HL-60 (cell line): Measurements from ENCODE around the gene ANO1.

Source experiments
- GABPA ChIP-seq: IDR thresholded peaks from 2 replicates; pipeline ENCODE4 v1.6.1; 2012; ENCODE audit warnings: low read depth
- TF ChIP-seq, protein P1 (sequence below): IDR thresholded peaks from one replicate; pipeline ENCODE4 v1.5.1; 2011; ENCODE audit warnings: low read length, control low read depth, inconsistent platforms; ENCODE audit not compliant: insufficient read depth
- TF ChIP-seq, protein P2 (sequence below): IDR thresholded peaks from 2 replicates; pipeline ENCODE4 v1.6.1; 2012; ENCODE audit warnings: low read depth; ENCODE audit not compliant: insufficient replicate concordance

DNA sequence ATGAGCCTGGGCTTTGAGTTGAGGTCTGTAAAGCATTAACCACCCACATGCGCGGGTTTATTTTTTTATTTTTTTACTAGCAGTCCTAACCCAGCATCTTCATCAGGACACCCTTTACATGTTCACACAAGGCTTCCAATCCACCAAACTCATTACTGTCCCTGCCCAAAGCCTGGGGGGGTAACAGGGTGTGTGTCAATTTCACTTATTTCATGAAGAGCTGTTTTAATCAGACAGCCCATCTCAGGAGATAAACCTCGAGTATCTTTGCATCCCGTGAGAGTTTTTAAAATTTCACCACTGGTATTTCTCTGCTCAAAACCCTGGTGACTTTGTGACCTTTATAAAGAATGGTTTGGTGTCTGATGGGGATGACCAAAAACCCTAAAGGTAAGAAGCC lies 45.6 kb downstream of the ANO1 start:
- TF ChIP-seq, protein P1, sequence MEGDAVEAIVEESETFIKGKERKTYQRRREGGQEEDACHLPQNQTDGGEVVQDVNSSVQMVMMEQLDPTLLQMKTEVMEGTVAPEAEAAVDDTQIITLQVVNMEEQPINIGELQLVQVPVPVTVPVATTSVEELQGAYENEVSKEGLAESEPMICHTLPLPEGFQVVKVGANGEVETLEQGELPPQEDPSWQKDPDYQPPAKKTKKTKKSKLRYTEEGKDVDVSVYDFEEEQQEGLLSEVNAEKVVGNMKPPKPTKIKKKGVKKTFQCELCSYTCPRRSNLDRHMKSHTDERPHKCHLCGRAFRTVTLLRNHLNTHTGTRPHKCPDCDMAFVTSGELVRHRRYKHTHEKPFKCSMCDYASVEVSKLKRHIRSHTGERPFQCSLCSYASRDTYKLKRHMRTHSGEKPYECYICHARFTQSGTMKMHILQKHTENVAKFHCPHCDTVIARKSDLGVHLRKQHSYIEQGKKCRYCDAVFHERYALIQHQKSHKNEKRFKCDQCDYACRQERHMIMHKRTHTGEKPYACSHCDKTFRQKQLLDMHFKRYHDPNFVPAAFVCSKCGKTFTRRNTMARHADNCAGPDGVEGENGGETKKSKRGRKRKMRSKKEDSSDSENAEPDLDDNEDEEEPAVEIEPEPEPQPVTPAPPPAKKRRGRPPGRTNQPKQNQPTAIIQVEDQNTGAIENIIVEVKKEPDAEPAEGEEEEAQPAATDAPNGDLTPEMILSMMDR = no peak
- TF ChIP-seq, protein P2, sequence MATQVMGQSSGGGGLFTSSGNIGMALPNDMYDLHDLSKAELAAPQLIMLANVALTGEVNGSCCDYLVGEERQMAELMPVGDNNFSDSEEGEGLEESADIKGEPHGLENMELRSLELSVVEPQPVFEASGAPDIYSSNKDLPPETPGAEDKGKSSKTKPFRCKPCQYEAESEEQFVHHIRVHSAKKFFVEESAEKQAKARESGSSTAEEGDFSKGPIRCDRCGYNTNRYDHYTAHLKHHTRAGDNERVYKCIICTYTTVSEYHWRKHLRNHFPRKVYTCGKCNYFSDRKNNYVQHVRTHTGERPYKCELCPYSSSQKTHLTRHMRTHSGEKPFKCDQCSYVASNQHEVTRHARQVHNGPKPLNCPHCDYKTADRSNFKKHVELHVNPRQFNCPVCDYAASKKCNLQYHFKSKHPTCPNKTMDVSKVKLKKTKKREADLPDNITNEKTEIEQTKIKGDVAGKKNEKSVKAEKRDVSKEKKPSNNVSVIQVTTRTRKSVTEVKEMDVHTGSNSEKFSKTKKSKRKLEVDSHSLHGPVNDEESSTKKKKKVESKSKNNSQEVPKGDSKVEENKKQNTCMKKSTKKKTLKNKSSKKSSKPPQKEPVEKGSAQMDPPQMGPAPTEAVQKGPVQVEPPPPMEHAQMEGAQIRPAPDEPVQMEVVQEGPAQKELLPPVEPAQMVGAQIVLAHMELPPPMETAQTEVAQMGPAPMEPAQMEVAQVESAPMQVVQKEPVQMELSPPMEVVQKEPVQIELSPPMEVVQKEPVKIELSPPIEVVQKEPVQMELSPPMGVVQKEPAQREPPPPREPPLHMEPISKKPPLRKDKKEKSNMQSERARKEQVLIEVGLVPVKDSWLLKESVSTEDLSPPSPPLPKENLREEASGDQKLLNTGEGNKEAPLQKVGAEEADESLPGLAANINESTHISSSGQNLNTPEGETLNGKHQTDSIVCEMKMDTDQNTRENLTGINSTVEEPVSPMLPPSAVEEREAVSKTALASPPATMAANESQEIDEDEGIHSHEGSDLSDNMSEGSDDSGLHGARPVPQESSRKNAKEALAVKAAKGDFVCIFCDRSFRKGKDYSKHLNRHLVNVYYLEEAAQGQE = no peak
- TF ChIP-seq GABPA = no peak
